ENCODE measurements around the gene PCDH12.

GRCh38 chr5:141982626-141983025, 24.6 kb upstream of the PCDH12 start:
- TF ChIP-seq, protein P1, sequence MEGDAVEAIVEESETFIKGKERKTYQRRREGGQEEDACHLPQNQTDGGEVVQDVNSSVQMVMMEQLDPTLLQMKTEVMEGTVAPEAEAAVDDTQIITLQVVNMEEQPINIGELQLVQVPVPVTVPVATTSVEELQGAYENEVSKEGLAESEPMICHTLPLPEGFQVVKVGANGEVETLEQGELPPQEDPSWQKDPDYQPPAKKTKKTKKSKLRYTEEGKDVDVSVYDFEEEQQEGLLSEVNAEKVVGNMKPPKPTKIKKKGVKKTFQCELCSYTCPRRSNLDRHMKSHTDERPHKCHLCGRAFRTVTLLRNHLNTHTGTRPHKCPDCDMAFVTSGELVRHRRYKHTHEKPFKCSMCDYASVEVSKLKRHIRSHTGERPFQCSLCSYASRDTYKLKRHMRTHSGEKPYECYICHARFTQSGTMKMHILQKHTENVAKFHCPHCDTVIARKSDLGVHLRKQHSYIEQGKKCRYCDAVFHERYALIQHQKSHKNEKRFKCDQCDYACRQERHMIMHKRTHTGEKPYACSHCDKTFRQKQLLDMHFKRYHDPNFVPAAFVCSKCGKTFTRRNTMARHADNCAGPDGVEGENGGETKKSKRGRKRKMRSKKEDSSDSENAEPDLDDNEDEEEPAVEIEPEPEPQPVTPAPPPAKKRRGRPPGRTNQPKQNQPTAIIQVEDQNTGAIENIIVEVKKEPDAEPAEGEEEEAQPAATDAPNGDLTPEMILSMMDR (conservative IDR thresholded peaks at IDR 0.05; ENCODE audit: low read depth, low read length): no peak
- no peak for TF ChIP-seq EZH2 (IDR thresholded peaks at IDR 0.05; ENCODE audit: low read length, unreplicated experiment)
- no peak for TF ChIP-seq EZH2phosphoT487 (IDR thresholded peaks at IDR 0.05; ENCODE audit: borderline replicate concordance, low read length)
